GM19324 (cell line): ENCODE results near the gene COX7A2L.
"Not testable (repeated sequence)": the region's sequence is repeated elsewhere in the genome, so short reads cannot be mapped to it uniquely, and the experiment has no call there.

ENCODE experiments used
- ATAC-seq: cut with Tn5 transposase; IDR thresholded peaks from one replicate; pipeline ENCODE4 v1.9.1; 2021; ENCODE audit warnings: mild to moderate bottlenecking, moderate library complexity; ENCODE audit not compliant: unreplicated experiment, low FRiP score

The COX7A2L gene

GRCh38 chr2:42340045-42340937 lies 20.7 kb downstream of the COX7A2L start:
- ATAC-seq = no peak

- ATAC-seq = no peak
Measured at GRCh38 chr2:42339191-42339912, 21.7 kb downstream of the COX7A2L start.

- no peak for ATAC-seq
Measured at GRCh38 chr2:42338567-42339190, 22.3 kb downstream of the COX7A2L start.

GRCh38 chr2:42337846-42338566 lies 23.0 kb downstream of the COX7A2L start:
- ATAC-seq = no peak

- ATAC-seq = no peak
Measured at GRCh38 chr2:42337356-42337820, 23.6 kb downstream of the COX7A2L start.

- ATAC-seq = no peak
Measured at GRCh38 chr2:42336361-42336965, 24.6 kb downstream of the COX7A2L start.

GRCh38 chr2:42335514-42336104 lies 25.4 kb downstream of the COX7A2L start:
- no peak for ATAC-seq

- not testable (repeated sequence) for ATAC-seq
Measured at GRCh38 chr2:42334865-42335264, 26.2 kb downstream of the COX7A2L start.

GRCh38 chr2:42334220-42334619 lies 26.8 kb downstream of the COX7A2L start:
- ATAC-seq = no peak

GRCh38 chr2:42333579-42333978 lies 27.4 kb downstream of the COX7A2L start:
- no peak for ATAC-seq

GRCh38 chr2:42332575-42332974 lies 28.4 kb downstream of the COX7A2L start:
- ATAC-seq = no peak

- ATAC-seq = no peak
Measured at GRCh38 chr2:42331569-42332284, 29.3 kb downstream of the COX7A2L start.

GRCh38 chr2:42329736-42330135 lies 31.3 kb downstream of the COX7A2L start:
- no peak for ATAC-seq

GRCh38 chr2:42328923-42329322 lies 32.1 kb downstream of the COX7A2L start:
- no peak for ATAC-seq

- no peak for ATAC-seq
Measured at GRCh38 chr2:42328148-42328833, 32.7 kb downstream of the COX7A2L start.

GRCh38 chr2:42327125-42327524 lies 33.9 kb downstream of the COX7A2L start:
- no peak for ATAC-seq

- ATAC-seq = no peak
Measured at GRCh38 chr2:42325609-42326008, 35.4 kb downstream of the COX7A2L start.

GRCh38 chr2:42324949-42325348 lies 36.1 kb downstream of the COX7A2L start:
- no peak for ATAC-seq
